CD14-positive monocyte (primary cell): ENCODE results near the gene CDRT4. TPM values are rescaled to one million over a fixed set of nuclear protein-coding genes. Genes with fewer than 3 reads are reported as not detected.

ENCODE experiments used
- DNase-seq, 3 donors: peaks; one replicate each; pipeline ENCODE4 v3.0.0-alpha.2; 2011 to 2022
- H2AFZ ChIP-seq: 2 replicates; pipeline ENCODE4 v1.6.0; 2012; ENCODE audit warnings: mild to moderate bottlenecking, low read depth, low read length, inconsistent platforms; ENCODE audit not compliant: insufficient read depth, poor library complexity, severe bottlenecking
- H3K27ac ChIP-seq, 2 donors: 1 replicate in 1 of 2; 2 replicates in 1 of 2; pipeline ENCODE4 v1.5.1; 2012 to 2013; ENCODE audit warnings: low read length in 2 of 2, control low read depth in 1 of 2, inconsistent platforms in 1 of 2, low read depth in 1 of 2, mild to moderate bottlenecking in 1 of 2
- H3K27me3 ChIP-seq, 2 donors: one replicate each; pipeline versions ENCODE4 v1.6.0 to v1.6.1; 2011 to 2013; ENCODE audit warnings: low read length in 2 of 2; ENCODE audit not compliant: control insufficient read depth in 2 of 2, insufficient read depth in 2 of 2
- H3K36me3 ChIP-seq, 2 donors: replicated peaks in 1 of 2; 1 replicate in 1 of 2; 2 replicates in 1 of 2; pipeline versions ENCODE4 v1.5.1 to v1.6.1; 2012 to 2013; ENCODE audit warnings: low read length in 2 of 2, control low read depth in 1 of 2, inconsistent platforms in 1 of 2, mild to moderate bottlenecking in 1 of 2; ENCODE audit not compliant: insufficient read depth in 2 of 2, control insufficient read depth in 1 of 2
- H3K4me1 ChIP-seq, 2 donors: 1 replicate in 1 of 2; 2 replicates in 1 of 2; pipeline versions ENCODE4 v1.5.1 to v1.6.1; 2012 to 2013; ENCODE audit warnings: low read length in 2 of 2, control low read depth in 1 of 2, inconsistent platforms in 1 of 2, mild to moderate bottlenecking in 1 of 2, moderate library complexity in 1 of 2; ENCODE audit not compliant: insufficient read depth in 2 of 2, control insufficient read depth in 1 of 2
- H3K4me2 ChIP-seq: replicated peaks from 2 replicates; pipeline ENCODE3; 2012; ENCODE audit warnings: low read length, moderate library complexity, mild to moderate bottlenecking; ENCODE audit not compliant: poor library complexity, severe bottlenecking; ENCODE audit errors: extremely low read depth
- H3K4me3 ChIP-seq, 3 experiments: fragments of 200-600 bp in 1 of 3; sonication (generic) in 1 of 3; replicated peaks in 1 of 3; 1 replicate in 2 of 3; 2 replicates in 1 of 3; pipeline ENCODE4 v1.5.1; 2011 to 2013; ENCODE audit warnings: low read length in 3 of 3, mild to moderate bottlenecking in 3 of 3, control low read depth in 2 of 3, low read depth in 2 of 3, inconsistent platforms in 1 of 3, moderate library complexity in 1 of 3
- H3K79me2 ChIP-seq: 2 replicates; pipeline ENCODE4 v1.6.0; 2012; ENCODE audit warnings: mild to moderate bottlenecking, control low read depth, inconsistent platforms, low read length, moderate library complexity; ENCODE audit not compliant: insufficient read depth
- H3K9ac ChIP-seq: 2 replicates; pipeline ENCODE4 v1.6.0; 2017; ENCODE audit warnings: low read length, mild to moderate bottlenecking; ENCODE audit not compliant: insufficient read depth, poor library complexity, severe bottlenecking
- H3K9me3 ChIP-seq, 2 donors: replicated peaks in 1 of 2; 1 replicate in 1 of 2; 2 replicates in 1 of 2; pipeline versions ENCODE4 v1.5.1 to v1.6.1; 2012 to 2013; ENCODE audit warnings: low read length in 2 of 2, control low read depth in 1 of 2; ENCODE audit not compliant: control insufficient read depth in 1 of 2, insufficient read depth in 1 of 2
- H4K20me1 ChIP-seq: 2 replicates; pipeline ENCODE4 v1.6.0; 2012; ENCODE audit warnings: mild to moderate bottlenecking, low read length, control low read depth, moderate library complexity; ENCODE audit not compliant: insufficient read depth
- H3K27ac Mint-ChIP-seq, 7 donors: one replicate each; pipeline ENCODE4 v1.8.0; 2020; ENCODE audit warnings: mild to moderate bottlenecking in 7 of 7, mixed read lengths in 7 of 7, moderate library complexity in 6 of 7, inconsistent platforms in 2 of 7
- H3K27me3 Mint-ChIP-seq, 3 donors: one replicate each; pipeline ENCODE4 v1.8.0; 2021 to 2022; ENCODE audit warnings: low read depth in 3 of 3, mild to moderate bottlenecking in 3 of 3, mixed read lengths in 3 of 3, moderate library complexity in 3 of 3, inconsistent platforms in 1 of 3
- H3K36me3 Mint-ChIP-seq, 2 donors: one replicate each; pipeline ENCODE4 v1.8.0; 2020; ENCODE audit warnings: mixed read lengths in 2 of 2, inconsistent platforms in 1 of 2, mild to moderate bottlenecking in 1 of 2
- H3K4me1 Mint-ChIP-seq: one replicate; pipeline ENCODE4 v1.8.0; 2020; ENCODE audit warnings: mild to moderate bottlenecking, mixed read lengths
- H3K4me3 Mint-ChIP-seq, 2 donors: one replicate each; pipeline ENCODE4 v1.8.0; 2020; ENCODE audit warnings: mild to moderate bottlenecking in 2 of 2, mixed read lengths in 2 of 2, moderate library complexity in 1 of 2
- H3K9me3 Mint-ChIP-seq, 7 donors: one replicate each; pipeline ENCODE4 v1.8.0; 2020 to 2022; ENCODE audit warnings: mixed read lengths in 7 of 7, mild to moderate bottlenecking in 6 of 7, moderate library complexity in 6 of 7, inconsistent platforms in 2 of 7
- CTCF ChIP-seq: fragments of 200-600 bp; IDR thresholded peaks from one replicate; pipeline ENCODE4 v1.8.0; 2022; ENCODE audit warnings: antibody characterized with exemption, mild to moderate bottlenecking
- WGBS: methylation state at CpG from one replicate; pipeline ENCODE4 v1.1.5; 2013; ENCODE audit warnings: missing lambda C conversion rate; ENCODE audit not compliant: insufficient coverage; 5-methylcytosine and 5-hydroxymethylcytosine counted together
- intact Hi-C, 2 donors: fragments of 100-400 bp; cut with micrococcal nuclease; formaldehyde crosslinking; loops; one replicate each; pipeline versions ENCODE4 v1.15.0 to v1.15.1; 2023
- polyA plus RNA-seq, 3 donors: library from polyadenylated mRNA; depleted of rRNA in 1 of 3; unstranded in 2 of 3; stranded (reverse) in 1 of 3; fragments of 300-500 nt in 2 of 3; fragments of >200 nt in 1 of 3; fragmentation: Illumina TruSeq in 2 of 3; gene quantifications; 1 replicate in 2 of 3; 2 replicates in 1 of 3; pipeline ENCODE4 v1.2.3, GENCODE V29; 2012 to 2021

CDRT4 gene
- polyA plus RNA-seq, 3 donors, result 0.34 to 0.71 TPM; not detected in 1

- no peak for TF ChIP-seq CTCF
- H3K27me3 Mint-ChIP-seq, result peaks cover 0 to 5% (median 0%) of the 10 kb centered on the region in 3 donors
These were observed 12.8 kb upstream of the CDRT4 start for GRCh38 chr17:15480204-15480603.

GRCh38 chr17:15479703-15480102 lies 12.3 kb upstream of the CDRT4 start:
- no peaks in the 10 kb centered on the region for H3K27me3 ChIP-seq
- H3K36me3 ChIP-seq, result no peaks in the 10 kb centered on the region
- no peak for TF ChIP-seq CTCF
- H3K4me3 ChIP-seq, result no peak overlapping the region
- H3K9me3 ChIP-seq, result no peaks in the 10 kb centered on the region
- H2AFZ ChIP-seq, result no peak overlapping the region
- DNase-seq, result no peak
- H3K9ac ChIP-seq, result no peak overlapping the region
- H3K36me3 Mint-ChIP-seq, result no peaks in the 10 kb centered on the region
- H3K79me2 ChIP-seq, result no peaks in the 10 kb centered on the region
- H3K9me3 Mint-ChIP-seq, result peaks cover 0 to 2% (median 0%) of the 10 kb centered on the region in 7 donors
- peaks cover 0 to 8% (median 0%) of the 10 kb centered on the region in 3 donors for H3K27me3 Mint-ChIP-seq
- no peaks in the 10 kb centered on the region for H4K20me1 ChIP-seq
- H3K27ac Mint-ChIP-seq, result no peak overlapping the region
- peaks cover 2% of the 10 kb centered on the region for H3K4me1 Mint-ChIP-seq
- H3K4me1 ChIP-seq, result no peaks in the 10 kb centered on the region
- no peak overlapping the region for H3K4me2 ChIP-seq
- H3K27ac ChIP-seq, result no peak overlapping the region
- intact Hi-C loops, result no loop called here
- H3K4me3 Mint-ChIP-seq, result no peak overlapping the region

More at GRCh38 chr17:15480204-15480603, 12.8 kb upstream of the CDRT4 start:
- Histone ChIP-seq H3K27ac (no peak overlapping the region), H3K9ac (no peak overlapping the region), H3K4me2 (no peak overlapping the region), H3K4me1 (no peaks in the 10 kb centered on the region), H3K9me3 (no peaks in the 10 kb centered on the region), H3K27me3 (no peaks in the 10 kb centered on the region), H2AFZ (no peak overlapping the region), H4K20me1 (no peaks in the 10 kb centered on the region), H3K36me3 (no peaks in the 10 kb centered on the region), H3K79me2 (no peaks in the 10 kb centered on the region), H3K4me3 (no peak overlapping the region)
- intact Hi-C loops, result no loop called here
- Mint-ChIP-seq H3K4me3 (no peak overlapping the region), H3K27ac (no peak overlapping the region), H3K36me3 (no peaks in the 10 kb centered on the region), H3K9me3 (peaks cover 0 to 2% (median 0%) of the 10 kb centered on the region in 7 donors), H3K4me1 (peaks cover 2% of the 10 kb centered on the region)
- no peak for DNase-seq
- WGBS, result no CpG with 5 or more reads among the region's 6 CpGs
